GM12878 (cell line): Measurements from ENCODE around the gene PIPOX. TPM values are rescaled to one million over a fixed set of nuclear protein-coding genes. Genes with fewer than 3 reads are reported as not detected.

Experiments
- ATAC-seq: fragments of 200-7000 bp; cut with Tn5 transposase; 3 replicates; pipeline ENCODE4 v1.9.1; 2020; ENCODE audit warnings: mild to moderate bottlenecking, moderate library complexity
- BruUV-seq: library from RNA; stranded (reverse); fragments of 400-500 nt; replicated peaks from 2 replicates; lab custom pipeline; 2021; lab: Mats Ljungman, UMichigan
- CTCF ChIA-PET: fragments of 300-600 bp; sonication (Branson Sonifier 250); formaldehyde crosslinking; extraction: SDS; loops from one replicate; lab custom pipeline; 2021; ENCODE audit warnings: inconsistent platforms; lab: Yijun Ruan, JAX
- POLR2A ChIA-PET: fragments of 350-600 bp; formaldehyde crosslinking; extraction: SDS; loops from one replicate; lab custom pipeline; 2021; ENCODE audit warnings: inconsistent platforms; lab: Charles Lee
- RAD21 ChIA-PET: fragments of 300-600 bp; sonication (Branson Sonifier 250); formaldehyde crosslinking; loops from one replicate; lab custom pipeline; 2023; ENCODE audit warnings: antibody characterized with exemption; ENCODE audit not compliant: unreplicated experiment; lab: Charles Lee
- SMC1A ChIA-PET: fragments of 300-600 bp; sonication (Branson Sonifier 250); formaldehyde crosslinking; loops from one replicate; lab custom pipeline; 2023; ENCODE audit not compliant: unreplicated experiment, uncharacterized antibody; lab: Charles Lee
- DNase-seq: peaks from one replicate; pipeline ENCODE4 v3.0.0-alpha.2; 2011; ENCODE audit warnings: low read depth, low spot score
- FAIRE-seq: peaks from 3 replicates; lab custom pipeline; 2011; peaks lifted over from hg19 to GRCh38; lab: Jason Lieb, UNC
- H2AFZ ChIP-seq: 2 replicates; pipeline ENCODE4 v1.6.0; 2011; ENCODE audit warnings: low read depth, low read length, control low read depth; ENCODE audit not compliant: control insufficient read depth
- H3K27ac ChIP-seq: 2 replicates; pipeline ENCODE4 v1.5.1; 2011; ENCODE audit warnings: control low read depth; ENCODE audit not compliant: control insufficient read depth, insufficient read depth
- H3K27me3 ChIP-seq, 2 experiments: replicated peaks in 1 of 2; 2 replicates each; pipeline versions ENCODE4 v1.6.0 to v1.6.1; 2011; ENCODE audit warnings: low read length in 1 of 2; ENCODE audit not compliant: control insufficient read depth in 2 of 2, insufficient read depth in 2 of 2
- H3K36me3 ChIP-seq, 2 experiments: 2 replicates each; pipeline ENCODE4 v1.5.1; 2011; ENCODE audit warnings: low read length in 1 of 2; ENCODE audit not compliant: control insufficient read depth in 2 of 2, insufficient read depth in 2 of 2
- H3K4me1 ChIP-seq: 2 replicates; pipeline ENCODE4 v1.6.1; 2011; ENCODE audit warnings: mild to moderate bottlenecking, low read length, moderate library complexity, mixed read lengths; ENCODE audit not compliant: control insufficient read depth, insufficient read depth
- H3K4me2 ChIP-seq: 2 replicates; pipeline ENCODE4 v1.6.0; 2011; ENCODE audit warnings: control low read depth; ENCODE audit not compliant: control insufficient read depth, insufficient read depth
- H3K4me3 ChIP-seq: fragments of 200-600 bp; sonication (generic); 2 replicates; pipeline ENCODE4 v1.5.1; 2016
- H3K79me2 ChIP-seq: 2 replicates; pipeline ENCODE4 v1.6.0; 2011; ENCODE audit warnings: low read length; ENCODE audit not compliant: control insufficient read depth, insufficient read depth
- H3K9ac ChIP-seq: 2 replicates; pipeline ENCODE4 v1.8.0; 2011; ENCODE audit warnings: low read length, control low read depth, mixed read lengths; ENCODE audit not compliant: control insufficient read depth, insufficient read depth
- H3K9me3 ChIP-seq: replicated peaks from 3 replicates; pipeline ENCODE4 v1.5.1; 2011; ENCODE audit warnings: mild to moderate bottlenecking, low read length; ENCODE audit not compliant: control insufficient read depth, insufficient read depth
- H4K20me1 ChIP-seq: 2 replicates; pipeline ENCODE4 v1.6.0; 2011; ENCODE audit not compliant: control insufficient read depth, insufficient read depth
- ATF2 ChIP-seq: IDR thresholded peaks from 2 replicates; pipeline ENCODE4 v1.6.1; 2012; ENCODE audit warnings: low read length, inconsistent platforms
- ATF3 ChIP-seq: IDR thresholded peaks from 2 replicates; pipeline ENCODE4 v1.6.1; 2011; ENCODE audit warnings: low read depth, mild to moderate bottlenecking, low read length, moderate library complexity, borderline replicate concordance; ENCODE audit errors: extremely low read depth
- CREB1 ChIP-seq: IDR thresholded peaks from 2 replicates; pipeline ENCODE4 v1.6.1; 2012; ENCODE audit warnings: low read depth, mild to moderate bottlenecking, inconsistent platforms
- EED ChIP-seq: sonication (generic); IDR thresholded peaks from 2 replicates; pipeline ENCODE4 v1.6.1; 2016; ENCODE audit warnings: antibody characterized with exemption, low read depth
- MLLT1 ChIP-seq: fragments of 450-650 bp; IDR thresholded peaks from 2 replicates; pipeline ENCODE4 v1.6.1; 2016; ENCODE audit warnings: mild to moderate bottlenecking
- POLR2A ChIP-seq: IDR thresholded peaks from 2 replicates; pipeline ENCODE4 v1.6.1; 2011; ENCODE audit warnings: low read depth, mild to moderate bottlenecking, low read length
- RAD51 ChIP-seq: fragments of 450-650 bp; IDR thresholded peaks from 2 replicates; pipeline ENCODE4 v1.6.1; 2016; ENCODE audit warnings: moderate library complexity, mild to moderate bottlenecking, inconsistent platforms
- WGBS: methylation state at CpG from one replicate; pipeline ENCODE4 v1.1.6; 2016; ENCODE audit warnings: low lambda C conversion rate; ENCODE audit not compliant: insufficient replicate concordance, insufficient coverage; ENCODE audit errors: missing lambda C conversion rate; 5-methylcytosine and 5-hydroxymethylcytosine counted together
- in situ Hi-C: fragments of 300-500 bp; cut with MboI; formaldehyde crosslinking; loops from 9 replicates; pipeline ENCODE4 v1.14.3; 2018; ENCODE audit warnings: mixed read lengths
- intact Hi-C: fragments of 100-400 bp; cut with micrococcal nuclease; formaldehyde crosslinking; loops from one replicate; pipeline ENCODE4 v1.14.2; 2022; ENCODE audit not compliant: unreplicated experiment
- polyA plus RNA-seq, 11 experiments: library from polyadenylated mRNA; depleted of rRNA in 4 of 11; unstranded in 6 of 11; stranded (reverse) in 5 of 11; fragments of >200 nt; fragmentation: Nextera tagmentation in 4 of 11; fragmentation: Illumina TruSeq in 1 of 11; extraction: Ambion mirVana in 4 of 11; extraction: Trizol in 1 of 11; gene quantifications; 1 replicate in 1 of 11; 2 replicates in 10 of 11; pipeline versions ENCODE4 v1.2.1 to v1.2.3, GENCODE V29; 2011 to 2016; ENCODE audit warnings: inconsistent platforms in 2 of 11, missing spikeins in 2 of 11, low read depth in 1 of 11
- total RNA-seq, 4 experiments: library from RNA; depleted of rRNA in 3 of 4; stranded (reverse); fragments of >200 nt in 3 of 4; fragmentation: Illumina TruSeq in 1 of 4; extraction: Trizol in 1 of 4; gene quantifications; 2 replicates each; pipeline versions ENCODE4 v1.2.1 to v1.2.3, GENCODE V29; 2013 to 2021

The PIPOX gene
- total and polyA plus RNA-seq, 10 of the 15 experiments (the other 5 are each of a cell fraction or from before 2014, with no cell fraction given), result 0.22 to 1.4 (median 0.56) TPM; not detected in 1

- Histone ChIP-seq H3K27me3 (no peaks in the 10 kb centered on the region), H3K4me2 (no peak overlapping the region), H3K9me3 (no peaks in the 10 kb centered on the region), H3K27ac (no peak overlapping the region), H3K36me3 (peaks cover 3 to 5% of the 10 kb centered on the region in 2 experiments), H3K4me1 (no peaks in the 10 kb centered on the region), H3K9ac (no peak overlapping the region)
- no peak for ATAC-seq
- in situ Hi-C loops, result no loop called here
- RAD21 ChIA-PET, result no interaction called here
- SMC1A ChIA-PET, result no interaction called here
- WGBS, result over 99% methylated on average over 19 of the region's 33 CpGs
- intact Hi-C loops, result no loop called here
- TF ChIP-seq RAD51, result no peak
- TF ChIP-seq ATF2, result no peak
- TF ChIP-seq CREB1, result no peak
- TF ChIP-seq POLR2A, result no peak
- no peak for TF ChIP-seq EED
- TF ChIP-seq ATF3, result no peak
- no peak for TF ChIP-seq MLLT1
- TF ChIP-seq, all 136 proteins: peak for 0
- Histone ChIP-seq H2AFZ (no peak overlapping the region), H3K4me3 (no peak overlapping the region), H4K20me1 (no peaks in the 10 kb centered on the region), H3K79me2 (no peaks in the 10 kb centered on the region)
- ChIA-PET POLR2A (no interaction called here), CTCF (no interaction called here)
- BruUV-seq, result no TSS peak
- FAIRE-seq, result no peak
- no peak for DNase-seq
Observed at GRCh38 chr17:29080323-29080722, 37.4 kb downstream of the PIPOX start.
